Measurements from ENCODE around the gene CMIP.
A peak's percentile ranks its signal among the peaks of the same experiment; 100 is the strongest.

The CMIP gene

DNA sequence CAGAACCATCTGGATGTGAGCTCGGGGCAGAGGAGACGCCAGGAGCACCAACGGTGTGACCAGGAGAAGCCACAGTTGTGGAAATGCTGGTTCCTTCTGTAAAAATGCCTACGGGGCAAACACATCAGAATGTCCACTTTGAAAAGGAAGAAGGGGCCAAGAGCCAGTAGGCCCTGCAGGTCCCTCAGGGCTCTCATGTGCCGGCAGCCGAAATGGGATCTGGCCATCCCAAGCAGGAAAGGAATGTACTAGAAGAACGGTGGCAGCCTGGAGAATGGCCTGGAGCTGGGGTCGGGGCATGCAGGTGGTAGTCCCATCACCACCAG is 172.4 kb downstream of the CMIP start:
- Histone ChIP-seq H3K4me1 (ENCODE audit: insufficient read depth, low read length, poor library complexity, severe bottlenecking) (peaks cover 12% of the 10 kb centered on the region), H3K9ac (ENCODE audit: low read depth, low read length, poor library complexity, severe bottlenecking) (no peak overlapping the region), H3K4me3 (ENCODE audit: low read length, poor library complexity, severe bottlenecking) (no peak overlapping the region), H3K79me2 (ENCODE audit: insufficient read depth, low read length) (peaks cover 6% of the 10 kb centered on the region; the same call in 1 of the 2 replicates), H2AFZ (ENCODE audit: low read length) (no peak overlapping the region), H3F3A (ENCODE audit: low read depth) (no peaks in the 10 kb centered on the region), H3K27me3 (ENCODE audit: insufficient read depth, low read length, poor library complexity, severe bottlenecking) (no peaks in the 10 kb centered on the region), H3K4me2 (ENCODE audit: low read depth, low read length, poor library complexity, severe bottlenecking) (peak overlapping the region; percentile 29), H3K36me3 (ENCODE audit: insufficient read depth, low read length) (peaks cover 20% of the 10 kb centered on the region; the same call in 1 of the 2 replicates), H3K9me2 (replicated peaks; ENCODE audit: low read depth, low read length) (no peaks in the 10 kb centered on the region), H4K20me1 (ENCODE audit: insufficient read depth, low read length, poor library complexity, severe bottlenecking) (no peaks in the 10 kb centered on the region), H3K9me3 (ENCODE audit: insufficient read depth, low read depth, low read length) (no peaks in the 10 kb centered on the region)
- TF ChIP-seq EZH2phosphoT487 (IDR thresholded peaks at IDR 0.05; ENCODE audit: borderline replicate concordance) = no peak
- TF ChIP-seq CTCF (conservative IDR thresholded peaks at IDR 0.05; ENCODE audit: low read length) = no peak

GRCh38 chr16:81618187-81618586 is 173.6 kb downstream of the CMIP start:
- H2AFZ ChIP-seq (ENCODE audit: low read length) = no peak overlapping the region
- H3K36me3 ChIP-seq (ENCODE audit: insufficient read depth, low read length) = peaks cover 22% of the 10 kb centered on the region; the same call in 1 of the 2 replicates
- H3K4me2 ChIP-seq (ENCODE audit: low read depth, low read length, poor library complexity, severe bottlenecking) = no peak overlapping the region
- H3K4me3 ChIP-seq (ENCODE audit: low read length, poor library complexity, severe bottlenecking) = no peak overlapping the region
- H3F3A ChIP-seq (ENCODE audit: low read depth) = no peaks in the 10 kb centered on the region
- H3K9me2 ChIP-seq (replicated peaks; ENCODE audit: low read depth, low read length) = no peaks in the 10 kb centered on the region
- TF ChIP-seq EZH2phosphoT487 (IDR thresholded peaks at IDR 0.05; ENCODE audit: borderline replicate concordance) = no peak
- no peak for TF ChIP-seq CTCF (conservative IDR thresholded peaks at IDR 0.05; ENCODE audit: low read length)
- no peaks in the 10 kb centered on the region for H4K20me1 ChIP-seq (ENCODE audit: insufficient read depth, low read length, poor library complexity, severe bottlenecking)
- no peaks in the 10 kb centered on the region for H3K9me3 ChIP-seq (ENCODE audit: insufficient read depth, low read depth, low read length)
- H3K9ac ChIP-seq (ENCODE audit: low read depth, low read length, poor library complexity, severe bottlenecking) = no peak overlapping the region
- peaks cover 6% of the 10 kb centered on the region; the same call in 1 of the 2 replicates for H3K79me2 ChIP-seq (ENCODE audit: insufficient read depth, low read length)
- H3K4me1 ChIP-seq (ENCODE audit: insufficient read depth, low read length, poor library complexity, severe bottlenecking) = peaks cover 12% of the 10 kb centered on the region
- no peaks in the 10 kb centered on the region for H3K27me3 ChIP-seq (ENCODE audit: insufficient read depth, low read length, poor library complexity, severe bottlenecking)

DNA sequence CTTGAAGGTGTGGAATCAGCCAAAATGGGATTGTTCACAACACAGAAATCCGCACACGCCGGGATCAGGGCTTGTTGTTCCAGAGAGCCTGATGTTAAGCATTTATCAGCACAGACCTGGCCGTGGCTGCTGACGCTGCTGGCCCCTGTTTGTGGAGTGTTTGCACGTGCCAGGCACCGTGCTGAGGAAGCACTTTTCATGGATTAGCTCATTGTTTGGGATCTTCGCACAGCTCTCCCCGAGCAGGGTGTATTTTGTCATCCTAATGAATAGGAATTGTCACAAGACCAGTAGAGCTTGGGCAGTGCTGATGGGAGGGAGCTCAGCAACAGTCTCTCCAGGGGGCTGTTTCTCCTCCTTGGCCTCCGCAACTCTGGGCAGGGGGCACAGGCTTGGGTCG is 174.1 kb downstream of the CMIP start:
- H4K20me1 ChIP-seq (ENCODE audit: insufficient read depth, low read length, poor library complexity, severe bottlenecking) = no peaks in the 10 kb centered on the region
- H3K4me2 ChIP-seq (ENCODE audit: low read depth, low read length, poor library complexity, severe bottlenecking) = no peak overlapping the region
- peaks cover 22% of the 10 kb centered on the region; the same call in 1 of the 2 replicates for H3K36me3 ChIP-seq (ENCODE audit: insufficient read depth, low read length)
- no peaks in the 10 kb centered on the region for H3F3A ChIP-seq (ENCODE audit: low read depth)
- H2AFZ ChIP-seq (ENCODE audit: low read length) = no peak overlapping the region
- H3K4me3 ChIP-seq (ENCODE audit: low read length, poor library complexity, severe bottlenecking) = no peak overlapping the region
- TF ChIP-seq EZH2phosphoT487 (IDR thresholded peaks at IDR 0.05; ENCODE audit: borderline replicate concordance) = no peak
- no peak for TF ChIP-seq CTCF (conservative IDR thresholded peaks at IDR 0.05; ENCODE audit: low read length)
- H3K4me1 ChIP-seq (ENCODE audit: insufficient read depth, low read length, poor library complexity, severe bottlenecking) = peaks cover 12% of the 10 kb centered on the region
- no peak overlapping the region for H3K9ac ChIP-seq (ENCODE audit: low read depth, low read length, poor library complexity, severe bottlenecking)
- peaks cover 6% of the 10 kb centered on the region; the same call in 1 of the 2 replicates for H3K79me2 ChIP-seq (ENCODE audit: insufficient read depth, low read length)
- no peaks in the 10 kb centered on the region for H3K27me3 ChIP-seq (ENCODE audit: insufficient read depth, low read length, poor library complexity, severe bottlenecking)
- no peaks in the 10 kb centered on the region for H3K9me2 ChIP-seq (replicated peaks; ENCODE audit: low read depth, low read length)
- H3K9me3 ChIP-seq (ENCODE audit: insufficient read depth, low read depth, low read length) = no peaks in the 10 kb centered on the region

Data from Loucy (cell line).